Left lobe of liver (tissue), 2 donors: ENCODE measurements around the gene PDE4D. TPM values are rescaled to one million over a fixed set of nuclear protein-coding genes. Genes with fewer than 3 reads are reported as not detected.

Source experiments
- ATAC-seq: fragments of 200-7000 bp; cut with Tn5 transposase; one replicate; pipeline ENCODE4 v1.9.1; 2020; ENCODE audit warnings: mild to moderate bottlenecking, moderate library complexity
- DNase-seq: peaks from one replicate; pipeline ENCODE4 v3.0.0-alpha.2; 2020; ENCODE audit warnings: low spot score
- total RNA-seq: library from RNA; stranded (reverse); gene quantifications from one replicate; pipeline ENCODE4 v1.2.1, GENCODE V29; 2021
- donor health status: DM: no; HTN: no; CAD: no; lungs with moderate emphysema.
- donor health status: DM: no; HTN: yes; CAD: no.

PDE4D gene
- total RNA-seq, 1 donor from 2014 or later, result 2.4 TPM

DNA sequence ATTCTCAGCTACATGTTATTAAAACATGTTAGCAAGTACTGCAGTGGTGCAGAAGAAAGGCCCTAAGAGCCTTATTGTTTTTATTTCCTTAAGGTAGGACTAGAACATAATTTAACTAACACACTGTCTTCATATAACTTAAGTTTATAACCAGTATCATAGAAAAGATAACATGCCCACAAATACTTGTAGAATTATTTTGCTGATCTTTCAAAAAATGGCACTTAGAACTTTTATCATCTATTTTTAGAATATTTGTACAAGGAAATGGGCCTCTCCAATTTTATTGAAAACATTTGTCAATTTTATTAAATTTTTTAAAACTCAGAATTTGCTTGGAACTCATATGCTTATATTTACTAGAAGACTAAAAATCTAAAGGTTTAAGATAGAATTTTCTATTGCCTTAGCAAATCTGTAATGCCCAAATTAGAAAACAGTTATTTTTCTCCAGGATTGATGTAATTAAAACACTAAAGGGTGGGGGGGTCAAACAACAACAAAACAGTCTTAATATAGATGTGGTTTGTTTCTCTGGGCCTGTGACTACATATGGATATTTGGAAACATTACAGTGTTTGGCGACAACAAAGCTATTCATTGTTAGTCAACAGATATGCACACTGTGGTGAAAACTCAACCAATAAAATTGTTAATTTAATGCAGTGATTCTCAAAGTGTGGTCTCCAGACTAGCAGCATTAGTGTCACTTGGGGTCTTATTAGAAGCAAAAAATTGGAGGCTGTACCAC lies 360.4 kb downstream of the PDE4D start:
- ATAC-seq, result no peak

DNA sequence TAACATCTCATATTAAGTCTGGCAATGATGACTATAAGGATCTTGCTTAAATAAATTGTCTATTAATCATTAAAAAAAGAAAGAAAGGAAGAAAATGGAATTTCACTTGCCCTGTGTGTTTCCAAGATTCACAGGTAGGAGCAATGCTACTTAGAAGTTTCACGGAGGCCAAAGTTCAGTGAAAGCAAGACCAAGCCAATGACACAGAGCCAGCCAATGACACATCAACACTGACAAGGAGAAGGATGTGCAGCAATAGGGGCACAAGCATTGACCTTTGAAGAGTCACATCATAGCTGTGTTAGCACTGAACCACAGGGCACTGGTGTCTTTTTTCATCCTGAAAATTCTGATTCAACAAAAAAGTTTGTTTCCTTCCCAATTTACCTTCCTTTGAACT lies 364.3 kb downstream of the PDE4D start:
- no peak for DNase-seq
- ATAC-seq, result no peak

More for the DNA sequence above, 360.4 kb downstream of the PDE4D start:
- no peak for DNase-seq

DNA sequence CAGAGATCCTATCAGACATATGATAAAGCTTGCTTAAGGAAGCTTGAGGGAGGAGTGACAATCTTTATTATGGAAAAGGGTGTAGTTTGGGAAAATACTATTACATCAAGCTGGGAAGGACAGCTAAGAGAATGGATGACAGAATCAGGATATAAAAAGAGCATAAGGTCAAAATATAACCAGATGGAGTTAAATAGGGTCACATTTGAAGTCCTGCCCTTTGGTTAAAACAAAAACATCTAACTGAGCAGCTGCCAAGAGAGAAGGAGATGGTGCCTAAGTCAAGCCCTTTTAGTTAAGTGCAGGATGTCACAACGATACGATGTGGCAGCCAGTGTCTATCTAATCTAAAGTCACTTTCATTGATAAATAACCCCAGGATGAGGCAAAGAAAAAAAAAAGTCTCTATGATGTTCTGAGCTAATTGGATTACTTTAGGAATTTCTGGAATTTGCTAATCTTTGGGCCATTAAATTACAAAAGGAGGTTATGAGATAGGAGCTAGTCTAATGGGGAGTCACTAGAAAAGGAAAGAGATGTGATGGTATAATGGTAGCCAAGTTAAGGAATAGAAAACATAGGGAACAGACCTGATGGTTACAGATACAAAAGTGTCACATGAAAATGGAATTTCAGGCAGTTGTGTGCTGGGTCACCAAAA lies 365.2 kb downstream of the PDE4D start:
- no peak for DNase-seq
- ATAC-seq, result no peak

DNA sequence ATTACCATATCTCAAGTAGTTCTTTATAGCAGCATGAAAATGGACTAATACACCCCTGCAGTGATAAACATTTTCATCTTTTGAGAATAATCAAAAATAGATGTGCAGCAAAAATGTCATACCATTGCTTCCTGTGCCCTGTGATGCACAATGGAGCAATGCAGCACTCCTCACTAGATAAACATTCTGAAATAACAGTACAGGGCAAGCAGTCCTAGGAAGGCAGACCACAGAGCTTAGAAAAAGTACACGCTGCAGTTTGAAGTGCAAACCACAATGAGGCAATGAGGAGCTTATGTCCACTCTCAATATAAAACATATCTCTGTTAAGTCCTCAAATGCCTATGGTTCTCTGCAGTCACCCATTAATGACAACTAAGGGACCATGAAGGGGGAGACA lies 367.6 kb downstream of the PDE4D start:
- no peak for ATAC-seq
- no peak for DNase-seq

DNA sequence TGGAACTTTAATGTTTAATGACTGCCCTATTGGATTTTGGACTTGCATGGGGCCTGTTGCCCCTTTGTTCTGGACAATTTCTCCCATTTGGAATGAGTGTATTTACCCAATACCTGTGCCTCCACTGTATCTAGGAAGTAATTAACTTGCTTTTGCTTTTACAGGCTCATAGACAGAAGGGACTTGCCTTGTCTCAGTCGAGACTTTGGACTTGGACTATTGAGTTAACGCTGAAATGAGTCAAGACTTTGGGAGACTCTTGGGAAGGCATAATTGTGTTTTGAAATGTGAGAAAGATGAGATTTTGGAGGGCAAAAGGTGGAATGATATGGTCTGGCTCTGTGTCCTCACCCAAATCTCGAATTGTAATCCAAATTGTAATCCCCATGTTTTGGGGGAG lies 368.2 kb downstream of the PDE4D start:
- DNase-seq (no peak), ATAC-seq (no peak)

DNA sequence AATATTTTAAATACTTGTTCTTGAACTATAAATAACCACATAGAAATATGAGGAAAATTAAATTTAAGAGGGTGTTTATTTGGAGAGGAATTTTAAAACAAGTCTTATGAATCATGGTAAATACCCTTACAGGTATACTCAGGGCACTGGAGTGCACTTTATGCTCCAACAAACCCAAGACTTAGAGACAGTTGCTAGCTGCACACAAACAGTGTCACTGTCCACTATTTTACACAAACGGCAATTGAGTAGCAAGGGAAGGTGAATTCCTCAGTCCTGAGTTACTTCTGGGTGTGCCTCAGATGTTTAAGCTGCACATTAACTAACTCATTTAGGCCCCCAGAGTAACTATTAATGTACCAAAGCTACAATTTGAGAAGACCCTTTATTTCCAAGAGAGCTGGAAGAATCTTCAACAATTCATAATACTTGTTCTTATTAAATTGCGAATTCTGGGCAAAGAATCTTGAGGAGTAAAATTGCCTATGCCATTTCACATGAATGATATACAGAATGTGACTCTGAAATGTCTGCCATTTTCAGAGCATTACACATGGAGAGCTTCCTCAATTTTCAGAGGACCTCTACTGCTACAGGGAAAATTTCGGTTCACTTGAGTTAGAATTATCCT lies 371.2 kb downstream of the PDE4D start:
- ATAC-seq, result no peak
- DNase-seq, result no peak

DNA sequence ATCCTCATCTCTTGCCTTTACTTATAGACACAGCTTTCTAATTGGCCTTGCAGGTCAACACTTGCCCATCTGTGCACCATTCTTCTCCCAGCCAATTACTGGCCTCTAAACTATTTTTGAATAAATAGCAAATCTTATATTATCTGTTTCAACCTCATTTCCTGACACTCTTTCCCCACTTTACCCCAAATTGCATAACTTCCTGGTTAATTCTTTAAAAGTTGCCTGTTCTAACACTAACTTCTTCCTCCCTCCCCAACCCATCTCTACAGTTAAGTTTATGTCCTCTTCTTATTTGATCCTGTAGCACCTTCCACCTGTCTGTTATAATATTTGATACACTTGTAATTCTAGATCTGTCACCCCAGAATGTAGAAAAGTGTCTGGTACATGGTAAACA lies 372.1 kb downstream of the PDE4D start:
- ATAC-seq (no peak), DNase-seq (no peak)

DNA sequence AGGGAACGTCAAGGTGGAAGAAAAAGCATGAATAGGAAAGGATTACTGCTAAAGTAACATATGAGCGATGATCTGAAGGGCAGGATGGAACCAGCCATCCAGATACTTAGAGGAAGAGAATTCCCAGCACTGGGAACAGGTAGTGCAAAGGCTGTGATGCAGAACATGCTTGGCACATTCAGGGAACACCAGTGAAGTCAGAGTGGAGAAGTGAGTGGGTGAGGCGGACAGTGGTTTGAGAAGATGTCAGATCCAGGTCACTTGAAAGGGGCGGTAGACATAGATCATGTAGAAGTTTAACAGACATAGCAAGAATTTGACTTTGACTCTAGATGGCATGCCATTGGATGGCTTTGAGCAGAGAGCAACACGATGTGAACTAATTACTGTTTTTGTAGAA lies 374.2 kb downstream of the PDE4D start:
- DNase-seq, result no peak
- no peak for ATAC-seq

DNA sequence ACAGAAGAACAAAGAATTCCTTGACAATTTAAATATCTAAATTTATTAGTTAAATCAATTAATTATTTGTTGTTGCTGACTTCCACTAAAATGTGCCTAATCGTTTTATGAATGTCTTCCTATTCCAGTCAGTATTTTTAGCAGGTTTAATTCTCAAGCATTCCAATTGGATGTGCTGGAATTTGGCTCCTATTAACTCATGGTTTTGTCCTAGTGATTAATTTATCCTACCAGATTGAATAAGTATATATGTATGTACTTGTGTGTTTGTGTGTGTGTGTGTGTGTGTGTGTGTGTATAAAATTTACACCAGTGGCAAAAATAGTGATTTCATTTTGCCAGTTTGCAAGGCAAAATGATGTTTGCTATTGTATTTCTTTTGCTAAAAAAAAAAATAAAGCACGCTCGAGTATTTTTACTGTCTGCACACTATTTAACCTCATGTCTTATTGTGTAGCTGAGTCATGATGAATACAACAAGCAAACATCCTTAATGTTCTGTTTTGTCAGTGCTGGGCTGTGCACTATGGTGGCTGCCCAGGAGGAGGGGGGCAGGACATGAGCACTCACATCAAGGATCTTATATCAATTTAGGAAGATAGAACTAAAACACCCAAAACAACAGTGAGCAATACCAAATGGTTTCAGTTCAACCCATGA lies 375.5 kb downstream of the PDE4D start:
- no peak for ATAC-seq
- no peak for DNase-seq

DNA sequence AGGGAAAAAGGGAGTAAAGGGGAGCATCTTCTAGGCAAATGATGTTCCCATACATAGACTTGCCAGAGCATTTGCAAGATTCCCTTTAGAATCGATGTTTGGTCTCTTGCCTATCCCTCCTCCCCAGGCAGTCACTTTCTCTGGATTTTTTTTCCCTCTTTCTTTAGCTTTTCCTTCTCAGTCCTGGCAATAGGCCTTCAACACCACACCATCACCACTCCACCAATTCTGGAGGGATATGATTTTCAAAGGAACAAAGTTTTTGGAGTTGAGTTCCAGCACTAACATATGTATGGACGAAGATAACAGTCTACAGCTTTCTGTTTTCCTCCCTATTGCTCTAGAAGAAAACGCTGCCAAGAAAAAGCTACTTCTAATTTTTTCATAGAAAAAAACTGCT lies 377.4 kb downstream of the PDE4D start:
- no peak for DNase-seq
- ATAC-seq, result no peak

DNA sequence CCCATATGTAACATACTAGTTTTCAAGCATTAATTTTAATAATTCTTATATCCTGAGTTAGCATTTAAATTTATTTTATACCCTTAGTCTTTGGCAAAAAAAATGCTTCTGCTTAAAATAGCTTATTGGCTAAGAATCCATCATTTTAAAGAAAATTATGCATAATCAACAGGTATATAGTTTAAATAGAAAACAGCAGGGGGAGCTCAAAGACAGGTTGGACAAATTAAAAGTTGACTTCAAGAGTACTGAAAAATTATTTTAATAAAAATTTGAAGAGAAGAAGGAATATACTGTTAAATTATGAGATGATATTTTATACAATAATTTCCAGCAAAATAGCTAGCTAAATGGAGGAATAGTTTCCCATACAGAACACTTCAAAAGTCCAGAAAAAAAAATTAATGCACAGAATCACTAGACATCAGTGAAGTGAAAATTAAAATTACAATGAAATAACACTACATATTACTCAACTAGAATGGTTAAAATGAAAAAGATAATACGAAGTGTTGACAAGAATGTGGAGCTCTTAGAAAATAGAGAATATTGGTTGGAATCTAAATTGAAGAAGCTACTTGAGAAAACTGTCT lies 387.1 kb downstream of the PDE4D start:
- ATAC-seq, result no peak
- DNase-seq, result no peak

DNA sequence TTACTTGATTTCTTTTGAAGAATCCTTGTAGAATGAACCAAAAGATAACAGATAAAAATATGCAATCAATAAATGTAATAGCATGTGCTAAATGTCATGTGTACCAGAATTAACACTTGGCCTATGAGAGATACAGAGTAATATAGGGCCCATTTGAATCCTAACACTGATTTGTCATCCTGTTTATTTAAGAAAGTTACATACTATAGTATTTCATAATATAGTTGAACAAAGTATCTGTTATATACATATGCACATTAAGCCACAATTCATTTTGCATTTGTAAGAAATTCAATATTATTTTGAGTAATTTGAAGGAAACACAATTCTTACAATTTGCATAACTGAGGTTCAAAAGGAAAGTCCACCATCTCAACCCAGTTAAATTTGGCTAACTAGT lies 389.5 kb downstream of the PDE4D start:
- DNase-seq (no peak), ATAC-seq (no peak)

DNA sequence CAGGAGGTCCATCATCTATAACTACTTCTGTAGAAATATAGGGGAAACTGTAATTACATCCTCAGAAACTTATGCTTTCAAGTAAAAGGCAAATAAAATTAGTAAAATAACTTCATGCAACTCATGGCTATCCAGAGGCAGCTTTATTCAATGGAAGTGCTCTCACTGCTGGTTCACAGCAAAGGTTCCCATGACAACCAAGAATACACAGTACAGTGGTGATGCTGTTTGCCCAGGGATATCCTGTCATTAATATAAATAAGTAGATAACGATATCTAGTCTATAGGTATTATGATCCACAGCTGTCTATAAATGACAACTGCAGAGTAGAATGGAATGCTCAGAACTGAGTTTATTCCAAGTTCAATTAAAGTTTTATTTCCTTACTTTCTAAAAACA lies 390.3 kb downstream of the PDE4D start:
- DNase-seq, result no peak

DNA sequence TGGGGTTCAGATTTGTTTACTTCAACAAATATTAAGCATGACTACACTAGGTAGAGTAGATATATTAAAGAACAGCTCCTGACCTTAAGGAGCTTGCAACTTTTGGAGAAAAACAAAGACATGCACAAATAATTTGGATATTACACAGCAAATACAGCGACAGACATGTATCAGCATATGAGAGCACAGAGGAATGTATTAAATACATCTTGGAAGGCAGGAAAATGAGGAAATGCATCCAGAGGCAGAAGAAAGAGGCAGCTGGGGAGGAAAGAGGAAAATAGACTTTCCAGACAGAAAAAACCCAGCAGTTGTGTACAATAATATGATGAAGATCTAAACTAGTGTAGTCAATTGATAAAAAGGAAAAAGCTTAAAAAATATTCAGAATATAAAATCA lies 392.2 kb downstream of the PDE4D start:
- no peak for DNase-seq
- ATAC-seq, result no peak

More for the DNA sequence above, 390.3 kb downstream of the PDE4D start:
- ATAC-seq, result no peak

DNA sequence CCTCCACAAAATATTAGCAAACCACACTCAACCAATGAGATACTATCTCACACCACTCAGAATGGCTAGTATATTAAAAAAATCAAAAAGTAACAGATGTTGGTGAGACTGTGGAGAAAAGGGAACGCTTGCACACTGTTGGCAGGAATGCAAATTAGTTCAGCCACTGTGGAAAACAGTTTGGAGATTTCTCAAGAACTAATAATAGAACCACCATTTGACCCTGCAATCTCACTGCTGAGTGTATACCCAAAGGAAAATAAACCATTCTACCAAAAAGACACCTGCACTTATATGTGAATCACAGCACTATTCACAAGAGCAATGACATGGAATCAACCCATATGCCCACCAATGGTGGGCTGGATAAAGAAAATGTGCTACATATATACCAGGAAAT lies 393.5 kb downstream of the PDE4D start:
- DNase-seq (no peak), ATAC-seq (no peak)

DNA sequence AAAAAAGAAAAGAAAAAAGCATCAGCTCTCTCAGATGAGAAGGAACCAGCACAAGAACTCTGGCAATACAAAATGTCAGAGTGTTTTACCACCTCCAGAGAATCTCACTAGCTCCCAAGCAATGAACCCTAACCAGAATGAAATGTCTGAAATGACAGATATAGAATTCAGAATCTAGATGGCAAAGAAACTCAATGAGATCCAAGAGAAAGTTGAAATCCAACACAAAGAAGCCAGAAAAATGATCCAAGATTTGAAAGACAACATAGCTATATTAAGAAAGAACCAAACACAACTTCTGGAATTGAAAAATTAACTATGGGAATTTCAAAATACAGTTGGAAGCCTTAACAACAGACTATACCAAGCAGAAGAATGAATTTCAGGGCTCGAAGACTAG lies 396.3 kb downstream of the PDE4D start:
- ATAC-seq (no peak), DNase-seq (no peak)

DNA sequence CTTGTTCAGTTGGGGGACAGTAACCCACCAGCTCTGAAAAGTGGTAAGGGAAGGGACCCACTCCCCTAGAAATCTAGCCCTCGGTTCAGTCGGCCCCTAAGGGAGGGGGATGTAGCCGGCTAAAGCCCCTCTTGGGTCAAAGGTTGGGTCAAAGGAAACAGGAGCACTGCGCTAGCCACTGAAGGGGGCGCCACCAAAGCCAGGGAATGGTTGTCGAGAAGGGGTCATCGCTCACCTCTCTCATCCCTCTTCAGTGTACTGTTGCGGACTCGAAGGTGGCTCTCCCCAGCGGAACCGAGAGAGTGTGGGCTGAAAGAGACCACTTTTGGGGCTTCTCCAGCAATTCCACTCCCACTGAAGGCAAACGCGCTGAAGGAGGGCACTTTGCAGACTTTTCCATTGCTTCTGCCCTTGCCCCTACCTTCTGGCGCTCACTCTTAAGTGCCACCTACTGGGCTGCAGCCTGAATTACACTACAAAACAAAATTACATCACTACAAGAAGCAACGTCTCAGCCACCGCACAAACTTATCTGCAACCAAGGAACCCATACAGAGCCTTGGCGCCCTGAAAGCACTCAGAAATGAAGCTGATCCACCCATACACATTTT lies 396.9 kb downstream of the PDE4D start:
- DNase-seq (no peak), ATAC-seq (peak; percentile 71)

DNA sequence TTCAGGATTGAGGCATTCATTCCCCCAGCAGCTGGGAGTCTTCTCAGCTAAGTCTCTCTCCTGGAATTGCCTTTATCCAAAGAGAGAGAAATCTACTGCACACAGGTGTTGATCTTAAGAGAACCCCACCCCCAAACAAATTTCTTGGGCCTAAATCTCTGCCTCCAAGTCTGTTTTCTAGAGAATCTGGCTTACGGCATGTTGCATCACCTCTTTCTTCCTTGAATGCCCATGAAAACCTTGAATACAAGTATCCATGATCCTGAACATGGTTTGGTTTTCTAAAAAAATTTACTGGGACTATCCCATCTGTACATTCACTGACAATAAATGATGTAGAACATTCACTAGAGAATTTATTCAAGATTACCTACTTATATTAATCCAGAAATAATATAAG lies 401.6 kb downstream of the PDE4D start:
- ATAC-seq (no peak), DNase-seq (no peak)

DNA sequence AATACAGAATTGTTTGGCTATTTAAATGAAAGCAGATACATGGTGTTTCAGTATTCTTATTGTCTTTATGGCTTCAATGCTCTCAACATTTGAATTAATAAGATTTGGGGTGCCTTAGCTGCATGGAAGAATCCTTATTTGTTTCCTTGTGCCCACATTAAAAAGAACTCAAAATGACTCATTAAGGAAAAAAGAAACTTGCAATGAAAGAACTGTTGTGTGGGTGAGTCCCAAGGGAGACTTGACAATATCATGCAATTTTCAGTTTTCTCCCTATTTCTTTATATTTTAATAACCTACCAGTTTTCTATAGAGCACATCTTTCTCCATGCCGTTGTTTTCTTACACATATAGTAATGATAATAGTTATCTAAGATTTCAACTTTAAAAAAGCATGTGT lies 404.0 kb downstream of the PDE4D start:
- no peak for ATAC-seq
- no peak for DNase-seq

DNA sequence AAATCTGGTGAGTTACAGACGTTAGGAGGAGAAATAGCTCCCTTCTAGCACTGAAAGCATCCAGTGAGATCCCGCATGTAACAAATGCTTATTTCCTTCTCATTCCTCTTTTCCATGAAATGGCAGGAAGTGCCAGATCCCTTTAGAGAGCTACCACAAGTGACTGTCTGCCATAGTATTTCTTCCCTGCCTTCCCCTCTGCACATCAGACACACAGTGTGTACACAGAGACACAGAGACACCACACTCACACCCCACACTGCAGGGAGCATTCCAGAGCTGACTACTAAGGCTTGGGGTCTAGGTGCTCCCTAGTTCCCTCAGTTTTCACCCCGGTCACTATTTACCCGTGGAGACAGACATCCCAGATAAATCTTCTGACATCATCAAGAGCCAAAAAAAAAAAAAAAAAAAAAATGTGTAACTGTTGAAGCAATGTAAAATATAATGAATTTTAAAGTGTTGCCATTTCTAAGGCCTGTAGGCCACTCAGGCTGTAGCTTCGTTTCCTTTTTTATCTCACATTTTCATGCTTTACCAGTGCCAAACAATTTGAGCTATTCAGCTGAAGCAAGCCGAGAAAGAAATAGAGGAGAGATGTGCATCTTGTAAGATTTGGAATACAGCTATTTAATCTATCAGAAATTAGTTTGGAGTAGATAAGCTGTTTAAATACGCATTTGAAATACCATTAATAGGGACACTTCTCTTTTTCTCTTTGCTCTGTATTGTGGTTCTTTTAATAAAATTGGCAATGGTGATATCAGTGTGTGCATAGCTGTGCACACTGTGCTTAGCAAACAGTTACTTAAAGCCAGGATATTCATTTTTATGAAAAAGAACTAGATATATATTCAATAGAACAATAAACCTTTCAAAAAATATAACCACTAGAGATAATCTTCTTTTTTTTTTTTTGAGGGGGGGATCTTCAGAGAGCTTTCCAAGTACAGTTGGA lies 405.5 kb downstream of the PDE4D start:
- no peak for DNase-seq
- ATAC-seq, result no peak
